Activated T-cell treated with anti-CD3 and anti-CD28 coated beads, Interleukin-2, amount 50 U/mL, for 48 hours (primary cell): ENCODE results near the gene GPR141.
"Not testable (repeated sequence)": the region's sequence is repeated elsewhere in the genome, so short reads cannot be mapped to it uniquely, and the experiment has no call there.

ENCODE experiments used
- DNase-seq, 2 experiments: peaks; one replicate each; pipeline ENCODE4 v3.0.0-alpha.2; 2020

Gene GPR141

DNA sequence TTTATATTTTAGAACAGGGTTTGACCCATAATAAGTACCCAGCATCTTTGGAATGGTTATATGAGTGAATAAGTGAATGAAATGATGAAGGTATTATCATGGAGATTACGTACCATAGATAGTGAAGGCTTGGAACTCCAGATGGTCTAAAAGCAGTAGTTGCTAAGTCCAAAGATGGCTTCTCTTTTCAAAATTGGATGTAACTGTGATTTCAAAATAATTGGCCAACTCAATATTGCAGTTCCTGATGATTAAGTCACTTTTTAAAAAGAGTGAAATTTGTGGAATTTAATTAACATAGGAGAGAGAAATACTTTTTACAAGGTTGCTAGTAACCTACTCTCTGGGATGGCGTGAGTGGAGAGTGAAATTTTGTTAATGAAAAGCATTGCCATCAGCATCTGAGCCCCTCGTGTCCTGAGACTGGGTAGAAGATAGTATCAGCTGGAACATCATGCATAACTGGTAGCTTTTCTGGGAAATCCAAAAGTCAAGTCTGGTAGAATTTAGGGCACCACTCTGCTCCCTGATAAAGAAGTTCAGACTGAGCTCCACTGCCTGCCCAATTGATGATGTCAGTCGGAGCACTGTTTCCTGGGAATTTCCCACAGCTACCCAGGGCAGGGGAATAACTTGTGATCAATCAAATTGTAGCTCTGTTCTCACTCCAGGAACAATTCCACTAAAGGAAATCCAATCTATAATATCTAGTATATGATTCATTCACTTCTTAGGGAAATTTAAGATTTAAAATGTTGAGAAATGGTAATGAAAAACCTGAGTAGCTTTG lies 3.2 kb downstream of the GPR141 start:
- no peak for DNase-seq

DNA sequence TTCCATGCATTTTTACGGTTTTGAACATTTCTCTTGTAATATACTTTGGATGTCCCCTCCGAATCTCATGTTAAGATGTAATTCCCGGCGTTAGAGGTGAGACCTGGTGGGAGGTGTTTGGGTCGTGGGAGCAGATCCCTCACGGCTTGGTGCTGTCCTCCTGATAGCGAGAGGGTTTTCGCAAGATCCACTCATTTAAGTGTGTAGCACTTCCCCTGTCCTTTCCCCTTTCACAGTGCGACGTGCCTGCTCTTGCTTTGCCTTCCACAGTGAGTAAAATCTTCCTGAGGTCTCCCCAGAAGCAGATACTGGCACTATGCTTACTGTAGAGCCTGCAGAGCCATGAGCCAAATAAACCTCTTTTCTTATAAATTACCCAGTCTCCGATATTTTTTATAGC lies 6.6 kb downstream of the GPR141 start:
- no peak for DNase-seq

DNA sequence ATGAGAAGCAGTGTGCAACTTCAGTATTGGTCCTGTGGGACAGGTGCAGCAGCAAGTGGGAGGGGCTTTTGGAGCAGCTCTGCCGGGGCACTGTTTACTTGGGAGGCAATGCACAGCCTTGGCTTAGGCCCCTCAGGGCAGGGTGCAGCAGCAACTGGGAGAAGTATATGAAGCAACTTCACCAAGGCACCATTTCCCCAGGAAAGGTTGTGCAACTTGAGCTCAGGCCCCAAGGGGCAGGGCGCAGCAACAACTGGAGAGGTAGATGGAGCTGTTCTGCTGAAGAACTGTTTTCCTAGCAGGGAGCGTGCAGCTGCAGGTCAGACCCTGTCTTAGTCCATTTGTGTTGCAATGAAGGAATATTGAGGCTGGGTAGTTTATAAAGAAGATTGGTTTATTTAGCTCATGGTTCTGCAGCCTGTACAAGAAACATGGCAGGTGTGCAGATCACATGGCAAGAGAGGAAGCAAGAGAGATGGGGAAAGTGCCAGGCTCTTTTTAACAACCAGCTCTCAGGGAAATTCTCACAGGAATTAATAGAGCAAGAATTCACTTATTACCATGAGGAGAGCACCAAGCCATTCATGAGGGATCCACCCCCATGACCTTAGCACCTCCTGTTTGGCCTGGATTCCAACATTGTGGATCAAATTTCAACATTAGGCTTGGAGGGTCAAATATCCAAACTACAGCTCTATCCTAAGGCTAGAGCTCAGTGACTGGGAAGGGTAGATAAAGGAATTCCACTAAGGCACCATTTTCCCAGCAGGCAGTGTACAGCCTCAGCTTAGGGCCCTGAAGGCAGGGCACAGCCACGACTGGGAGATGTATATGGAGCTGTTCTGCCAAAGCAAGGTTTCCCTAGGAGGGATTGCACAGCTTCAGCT lies 10.9 kb downstream of the GPR141 start:
- DNase-seq, result no peak

DNA sequence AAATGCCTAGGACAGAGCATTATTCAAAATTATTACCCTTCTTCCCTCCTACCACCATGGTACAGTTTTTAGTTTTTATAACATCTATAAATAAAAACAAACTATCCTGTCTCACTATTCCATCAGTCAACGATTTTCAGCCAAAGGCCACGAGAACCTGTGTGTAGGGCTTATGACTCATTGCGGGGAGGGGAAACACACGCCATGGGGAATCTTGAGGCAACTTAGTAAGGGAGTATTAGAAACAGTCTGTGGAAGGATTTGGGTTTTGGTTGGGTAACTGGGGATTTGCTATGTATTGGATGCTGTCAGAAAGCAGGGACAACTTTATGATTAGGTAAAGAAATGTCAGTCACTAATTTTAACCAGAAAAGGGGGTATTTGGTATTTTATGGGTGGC lies 14.7 kb downstream of the GPR141 start:
- no peak for DNase-seq

DNA sequence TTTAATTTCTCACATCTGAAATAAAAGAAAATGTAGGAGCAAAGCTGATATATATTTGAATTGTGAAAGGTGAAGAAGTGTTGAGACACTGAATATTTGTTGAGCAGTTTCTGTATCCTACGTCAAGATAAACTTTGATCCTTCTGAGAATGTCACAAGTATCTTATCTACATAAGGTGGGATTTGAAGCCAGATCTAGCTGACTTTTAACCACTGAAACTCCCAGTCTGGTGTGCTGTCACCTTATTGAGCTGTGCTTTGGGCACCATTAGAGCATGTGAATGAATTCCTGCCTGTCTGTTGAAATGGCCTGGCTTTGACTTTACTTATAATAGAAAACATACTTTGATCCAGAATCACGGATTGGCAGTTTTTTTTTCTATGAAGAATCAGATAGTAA lies 15.2 kb downstream of the GPR141 start:
- no peak for DNase-seq

DNA sequence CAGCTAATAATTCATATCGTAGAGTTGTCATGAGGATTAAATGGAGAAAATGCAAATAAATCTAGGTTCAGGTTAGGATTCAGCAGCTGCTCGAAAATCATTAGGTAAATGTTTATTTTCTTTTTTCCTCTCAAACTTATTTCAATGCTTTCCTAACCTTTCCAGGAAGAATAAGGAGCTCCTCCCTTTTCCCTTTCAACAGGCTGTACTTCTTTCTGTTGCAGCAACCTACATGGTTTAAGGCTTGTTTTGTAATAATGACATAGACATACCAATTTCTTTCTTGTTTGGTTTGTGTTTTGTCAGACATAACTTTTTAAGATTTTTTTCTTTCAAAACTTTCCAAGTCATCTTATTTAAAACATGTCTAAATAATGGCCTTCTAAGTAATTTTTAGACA lies 18.2 kb downstream of the GPR141 start:
- DNase-seq, result no peak

DNA sequence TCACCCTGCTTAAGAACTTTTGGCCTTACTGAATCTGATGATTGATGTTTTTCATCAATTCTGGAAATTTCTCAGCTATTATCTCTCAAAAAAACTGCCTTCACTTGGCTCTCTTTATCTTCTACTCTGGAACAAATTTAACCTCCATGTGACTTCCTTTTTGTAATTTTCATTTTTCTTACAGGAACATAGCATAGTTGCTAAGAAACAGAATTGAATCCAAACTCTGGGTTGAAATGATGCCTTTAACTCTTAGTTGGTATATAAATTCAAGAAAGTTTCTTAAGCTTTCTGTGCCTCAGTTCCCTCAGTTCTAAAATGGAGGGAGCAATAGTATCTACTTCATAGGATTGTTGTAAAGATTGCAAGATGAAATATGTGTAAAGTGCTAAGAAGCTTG lies 19.8 kb downstream of the GPR141 start:
- no peak for DNase-seq

DNA sequence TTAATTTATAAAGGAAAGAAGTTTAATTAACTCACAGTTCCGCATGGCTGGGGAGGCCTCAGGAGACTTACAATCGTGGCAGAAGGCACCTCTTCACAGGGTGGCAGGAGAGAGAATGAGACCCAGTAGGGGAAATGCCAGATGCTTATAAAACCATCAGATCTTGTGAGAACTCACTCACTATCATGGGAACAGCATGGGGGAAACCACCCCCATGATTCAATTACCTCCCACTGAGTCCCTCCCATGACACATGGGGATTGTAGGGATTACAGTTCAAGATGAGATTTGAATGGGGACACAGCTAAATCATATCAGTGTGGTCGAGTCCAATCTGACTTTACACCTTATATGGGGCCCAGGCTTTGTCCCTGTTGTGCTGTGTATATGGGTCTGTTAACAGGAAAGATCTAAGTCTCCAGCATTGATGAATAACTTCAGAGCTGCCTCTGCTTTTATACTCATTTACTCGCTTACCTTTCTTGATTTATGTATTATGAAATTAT lies 20.8 kb downstream of the GPR141 start:
- DNase-seq, result not testable (repeated sequence)

DNA sequence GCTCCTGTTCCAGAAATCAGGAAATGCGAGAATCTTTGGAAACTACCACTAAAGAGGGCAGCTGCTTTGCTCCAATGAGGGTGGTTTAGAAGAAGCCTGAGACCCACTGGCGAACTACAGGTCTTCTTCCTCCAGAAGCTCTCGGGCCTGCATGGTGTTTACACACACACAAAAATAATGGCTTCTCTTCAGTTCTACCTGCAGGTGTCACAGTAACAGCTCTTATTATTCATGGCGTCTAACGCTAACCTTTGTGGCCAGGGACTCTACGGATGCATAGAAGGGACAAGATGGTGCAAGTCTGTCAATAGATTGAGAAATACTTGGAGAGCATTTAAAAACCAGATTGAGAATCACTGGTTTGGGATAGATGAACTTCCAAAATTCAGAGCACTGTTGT lies 22.4 kb downstream of the GPR141 start:
- no peak for DNase-seq

DNA sequence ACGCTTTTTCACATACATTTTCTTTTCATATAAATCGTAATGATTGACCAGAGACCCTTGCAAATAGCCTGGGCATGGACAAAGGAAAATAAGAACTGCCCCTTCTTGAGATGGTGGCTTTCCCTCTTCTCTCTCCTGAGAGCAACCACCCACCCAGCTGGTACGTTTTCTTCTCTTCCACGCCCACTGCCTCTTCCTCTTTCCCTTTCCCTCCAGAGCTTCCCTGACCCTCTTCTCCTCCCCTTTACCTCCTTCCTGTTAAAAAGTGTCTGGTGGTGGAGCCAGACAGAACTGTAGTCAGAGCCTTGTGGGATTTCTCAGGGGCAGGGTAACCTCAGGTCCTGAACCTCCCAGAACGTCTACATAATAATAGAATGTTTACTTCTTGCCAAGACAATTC lies 23.2 kb downstream of the GPR141 start:
- DNase-seq, result no peak

DNA sequence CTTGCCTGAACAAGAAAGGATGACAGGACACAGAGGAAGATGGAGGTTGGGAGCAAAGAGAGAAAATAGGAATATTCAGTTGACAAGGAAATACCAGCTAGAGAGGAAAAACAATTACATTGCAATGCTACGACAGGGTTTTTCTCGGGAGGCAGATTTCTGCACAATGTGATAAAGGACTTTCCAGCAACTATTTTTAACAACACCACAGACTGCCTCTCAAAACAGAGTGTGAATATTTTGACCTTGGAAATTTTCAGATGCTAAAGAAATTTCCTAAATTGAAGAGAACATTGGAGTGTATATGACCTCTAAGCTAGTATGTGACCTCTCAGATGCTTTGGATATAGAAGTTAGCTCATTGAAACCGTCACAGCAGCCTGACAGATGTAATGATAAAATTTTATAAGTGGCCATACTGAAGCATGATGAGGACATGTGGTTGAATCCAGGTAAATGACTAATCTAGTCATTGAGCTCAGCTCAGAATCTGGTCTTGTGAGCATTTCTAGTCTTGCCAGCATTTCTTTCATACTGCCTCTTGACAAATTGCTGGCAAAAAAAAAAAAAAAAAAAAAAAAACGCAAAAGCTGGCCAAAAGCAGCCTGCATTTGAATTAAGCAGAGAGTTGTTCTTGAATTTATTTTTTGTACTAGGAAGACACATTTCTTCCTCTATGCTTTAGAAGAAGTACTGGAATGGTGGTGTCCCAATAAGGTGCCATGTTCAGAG lies 24.4 kb downstream of the GPR141 start:
- no peak for DNase-seq

DNA sequence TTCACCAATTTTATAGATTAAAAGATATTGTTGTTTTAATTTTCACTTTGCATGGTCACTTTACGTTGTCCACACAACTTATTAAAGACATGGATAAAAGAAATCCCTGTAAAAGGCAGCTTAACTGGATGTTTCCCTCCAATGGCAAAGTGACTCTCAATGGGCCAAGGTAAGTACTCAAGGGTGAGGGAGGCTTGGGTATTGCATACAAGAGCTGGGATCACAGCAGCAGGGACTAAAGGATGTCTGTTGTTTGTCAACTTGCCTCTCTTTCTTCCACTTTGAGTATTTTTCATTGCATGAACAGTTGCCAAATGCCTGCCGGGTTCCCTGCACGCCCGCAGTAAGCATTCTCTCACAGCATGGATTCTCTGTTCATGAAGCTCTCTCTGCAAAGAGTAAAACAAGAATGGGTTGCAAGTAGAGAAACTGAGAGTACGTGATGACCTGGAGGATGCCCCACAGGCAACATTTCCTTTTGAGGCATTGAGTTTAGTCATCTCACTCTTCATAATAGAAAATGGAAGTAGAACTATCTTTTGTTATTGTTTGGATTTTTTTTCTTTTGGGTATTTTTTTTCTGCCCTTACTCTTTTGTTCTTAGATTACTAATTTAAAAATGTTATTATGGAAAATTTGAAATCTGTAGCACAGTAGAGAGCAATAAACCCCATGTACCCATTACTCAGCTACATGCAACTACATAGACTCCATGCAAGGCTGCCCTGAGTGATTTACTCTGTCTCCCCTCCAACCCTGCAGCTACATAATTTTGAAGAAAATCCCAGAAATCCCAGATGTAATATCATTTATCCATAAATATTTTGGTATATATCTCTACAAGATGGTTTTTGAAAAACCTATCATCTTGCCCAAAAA lies 26.3 kb downstream of the GPR141 start:
- no peak for DNase-seq

DNA sequence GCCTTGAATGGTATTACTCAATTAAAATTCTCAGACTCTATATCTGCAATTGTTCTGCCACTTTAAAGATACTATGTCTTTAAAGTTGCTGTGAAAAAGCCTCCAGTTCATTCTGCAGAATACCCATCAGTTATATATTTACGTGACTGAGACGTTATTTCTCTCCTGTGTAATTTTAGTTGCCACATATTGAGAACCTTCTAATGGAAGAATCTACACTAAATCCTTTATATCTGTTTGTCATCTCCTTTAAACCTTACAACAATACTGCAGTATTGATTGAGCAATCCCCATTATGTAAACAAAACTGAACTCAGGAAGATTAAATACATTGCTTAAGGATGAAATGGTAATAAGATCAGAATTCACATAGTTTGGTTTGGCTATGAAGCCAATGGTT lies 30.0 kb downstream of the GPR141 start:
- no peak for DNase-seq

DNA sequence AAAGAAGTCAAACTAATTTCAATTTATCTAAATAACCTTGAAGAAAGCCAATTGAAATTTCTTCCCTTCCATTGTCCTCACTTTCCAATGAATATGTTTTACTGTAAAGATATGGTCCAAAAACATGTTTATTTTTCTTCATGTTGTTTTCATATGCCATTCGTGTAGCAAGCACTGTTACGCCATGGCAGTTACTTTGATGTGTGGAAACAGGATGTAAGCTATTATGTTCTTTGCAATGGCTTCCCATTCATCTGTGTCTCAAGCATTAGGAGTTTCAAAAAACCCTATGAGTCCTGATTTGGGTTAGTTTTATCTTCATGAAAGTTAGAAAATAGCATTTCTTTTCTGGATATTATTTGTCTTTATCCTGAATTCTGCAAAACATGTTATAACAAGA lies 31.0 kb downstream of the GPR141 start:
- no peak for DNase-seq

DNA sequence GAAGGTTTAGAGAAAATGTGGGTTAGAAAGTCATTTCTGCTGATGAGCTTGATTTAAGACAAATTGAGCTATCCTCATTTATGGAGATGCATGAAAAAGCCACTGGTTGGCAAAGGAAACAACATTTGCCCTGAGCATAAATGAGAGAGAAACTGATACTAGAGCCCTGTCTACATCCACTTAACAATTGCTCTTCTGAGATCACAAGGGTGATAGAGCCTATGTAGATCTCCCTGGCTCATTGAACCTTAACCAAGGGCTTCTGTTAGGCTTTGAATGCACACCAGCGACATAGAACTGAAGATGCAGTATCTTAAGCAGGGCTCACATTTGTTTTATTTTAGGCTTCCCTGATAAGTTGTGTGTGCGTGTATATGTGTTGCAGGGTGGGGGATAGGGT lies 35.0 kb downstream of the GPR141 start:
- DNase-seq, result no peak

DNA sequence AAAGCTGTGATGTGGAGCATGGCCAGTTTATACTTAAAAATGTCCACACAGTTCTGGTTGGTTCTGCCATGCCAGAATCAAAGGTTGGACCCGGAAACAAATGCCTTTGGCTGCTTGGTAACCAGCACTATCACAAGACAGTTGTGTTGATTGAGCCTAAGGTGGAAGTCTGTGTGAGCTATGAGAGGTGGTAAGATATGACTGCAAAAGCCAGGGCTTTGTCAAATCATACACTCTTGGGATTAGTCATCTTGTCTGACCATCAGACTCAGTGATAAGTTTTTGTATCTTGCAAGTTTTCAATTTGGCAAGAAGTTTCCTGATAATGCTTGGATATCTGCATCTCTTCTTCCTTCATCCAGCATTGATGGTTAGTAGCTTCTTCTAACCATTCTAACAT lies 35.5 kb downstream of the GPR141 start:
- DNase-seq, result no peak

DNA sequence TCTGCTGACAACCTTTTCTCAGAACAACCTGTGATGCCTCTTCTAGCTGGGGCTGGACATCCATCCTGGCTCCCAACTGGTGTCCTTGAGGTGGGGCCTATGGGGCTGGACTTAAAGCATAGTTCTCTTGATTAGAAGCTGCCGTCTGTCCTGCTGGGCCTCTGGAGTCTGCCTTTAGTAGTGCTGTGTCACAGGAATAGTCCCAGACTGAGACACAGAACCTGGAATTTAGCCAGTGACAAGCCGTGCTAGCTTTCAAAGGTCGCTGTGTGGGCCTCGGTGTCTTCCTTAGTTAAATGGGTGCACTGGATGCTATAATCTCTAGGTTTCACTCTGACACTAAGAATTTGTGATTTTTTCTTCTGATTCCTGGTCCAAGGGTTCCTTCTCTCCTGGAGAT lies 41.2 kb downstream of the GPR141 start:
- no peak for DNase-seq

DNA sequence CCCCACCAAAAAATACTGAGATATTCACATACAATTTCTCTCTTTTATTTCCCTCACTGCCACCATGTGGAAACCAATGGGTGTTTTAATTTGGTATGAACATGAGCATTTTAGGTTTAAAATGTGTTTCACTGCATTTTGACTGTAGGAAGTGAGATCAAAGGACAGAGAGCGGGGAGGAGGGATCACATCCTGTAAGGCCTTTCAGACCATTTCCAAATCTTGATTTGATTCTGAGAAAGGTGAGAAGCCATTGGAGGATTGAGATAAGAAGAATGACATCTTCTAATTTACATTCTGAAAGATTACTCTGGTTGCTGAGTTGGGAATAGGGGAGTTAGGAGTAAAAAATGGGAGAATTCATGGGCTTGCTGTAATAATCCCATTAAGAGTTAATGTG lies 42.5 kb downstream of the GPR141 start:
- DNase-seq, result no peak

DNA sequence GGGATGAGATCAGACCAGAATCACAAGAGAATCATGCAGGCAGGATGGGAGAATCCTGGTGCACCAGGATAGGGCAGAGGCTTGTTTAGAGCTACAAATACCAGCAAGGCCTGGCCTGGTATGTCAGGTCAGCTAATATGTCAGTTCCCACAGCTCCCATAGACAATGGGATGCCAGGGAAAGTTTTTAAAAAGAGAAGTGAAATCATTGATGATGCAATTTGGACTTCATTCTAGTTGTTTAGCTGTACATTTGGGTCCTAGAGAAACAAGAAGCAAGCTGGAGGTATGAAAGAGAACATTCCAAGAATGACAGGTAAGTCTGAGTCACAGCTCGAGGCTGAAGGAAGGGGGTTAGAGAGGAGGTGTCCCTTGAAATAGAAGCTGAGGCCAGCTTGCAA lies 45.2 kb downstream of the GPR141 start:
- no peak for DNase-seq

DNA sequence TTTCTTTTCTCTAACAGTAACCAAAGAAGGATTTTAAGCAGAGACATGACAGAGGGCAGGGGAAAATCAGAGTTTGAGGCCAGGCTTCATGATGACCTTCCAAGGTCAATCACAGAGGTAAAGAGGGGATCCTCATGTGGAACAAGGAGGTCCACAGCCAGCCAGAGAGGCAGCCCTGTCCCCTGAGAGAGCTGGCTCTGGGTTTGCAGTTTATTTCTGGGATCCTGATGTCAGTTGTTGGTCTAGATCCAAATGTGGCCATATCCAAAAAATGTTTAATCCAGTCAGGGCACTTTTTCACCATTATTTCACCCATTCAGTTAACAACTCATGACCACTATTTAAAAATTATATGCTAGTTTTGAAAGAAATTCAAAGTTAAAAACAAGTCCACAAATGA lies 45.6 kb downstream of the GPR141 start:
- no peak for DNase-seq

DNA sequence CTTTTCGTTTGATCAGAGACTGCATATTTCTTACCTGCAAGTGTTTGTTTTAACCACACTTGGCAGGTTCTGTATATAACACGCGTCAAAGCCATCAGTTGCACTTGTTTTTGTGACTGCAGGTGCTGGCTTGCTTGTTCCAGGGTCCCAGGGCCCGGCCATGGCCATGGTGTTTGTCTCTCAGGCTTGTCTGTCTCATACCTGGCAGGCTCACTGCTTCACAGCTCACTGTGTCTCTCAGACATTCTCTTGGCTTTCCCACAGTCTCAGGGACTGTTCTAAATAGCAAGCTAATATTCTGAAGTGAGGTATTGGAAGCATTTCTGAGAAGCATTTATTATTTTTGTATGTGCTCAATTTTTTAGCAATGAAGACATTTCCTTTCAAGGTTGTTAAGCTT lies 46.9 kb downstream of the GPR141 start:
- no peak for DNase-seq

DNA sequence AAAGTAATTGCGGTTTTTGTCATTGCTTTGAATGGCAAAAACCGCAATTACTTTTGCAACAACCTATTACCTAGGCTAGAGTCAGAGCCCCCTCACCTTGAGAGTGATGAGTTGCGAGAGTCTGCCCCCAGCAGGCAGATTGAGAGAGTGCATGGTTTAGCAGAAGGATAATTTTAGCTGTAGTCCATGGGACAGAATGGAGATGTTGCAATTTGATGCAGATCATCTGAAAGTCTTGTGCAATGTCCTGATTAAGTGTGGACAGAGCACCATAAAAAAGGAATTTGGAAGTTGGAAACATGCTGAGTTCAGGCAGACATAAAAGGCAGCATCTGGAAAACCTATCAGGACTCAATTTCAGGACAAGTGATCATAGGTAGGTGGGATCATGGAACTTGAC lies 48.7 kb downstream of the GPR141 start:
- DNase-seq, result peak; percentile 34 to 43
